ENCODE data around the gene GABARAP. TPM values are rescaled to one million over a fixed set of nuclear protein-coding genes. Genes with fewer than 3 reads are reported as not detected.

The GABARAP gene
- total and polyA plus RNA-seq, 2 of the 13 experiments (the other 11 are each of a cell fraction or from before 2014, with no cell fraction given): 161 to 310 TPM

- TF ChIP-seq BCLAF1 (IDR thresholded peaks at IDR 0.05) (no peak), ZEB1 (IDR thresholded peaks at IDR 0.05; ENCODE audit: insufficient replicate concordance, low read depth) (peak; percentile 12), PPARG (CRISPR knock-in tag; conservative IDR thresholded peaks at IDR 0.05) (peak; percentile 99), REXO4 (CRISPR knock-in tag; IDR thresholded peaks at IDR 0.05; ENCODE audit: borderline replicate concordance) (0 out of 2 replicates have a peak, but pooled peaks have one; percentile 45), ZC3H13 (CRISPR knock-in tag; IDR thresholded peaks at IDR 0.05) (peak; percentile 94), ZNF891 (CRISPR knock-in tag; IDR thresholded peaks at IDR 0.05) (peak; percentile 53), SKIL (CRISPR knock-in tag; IDR thresholded peaks at IDR 0.05; ENCODE audit: borderline replicate concordance) (peak; percentile 48; the same call in 1 of the 2 replicates), ELF3 (CRISPR knock-in tag; IDR thresholded peaks at IDR 0.05) (peak; percentile 9; the same call in 1 of the 2 replicates), FOXA1 (IDR thresholded peaks at IDR 0.05) (no peak), FOXA1 (CRISPR knock-in tag; IDR thresholded peaks at IDR 0.05) (peak; percentile 15; the same call in 1 of the 2 replicates), IRF9 (CRISPR knock-in tag; IDR thresholded peaks at IDR 0.05; ENCODE audit: borderline replicate concordance) (peak; percentile 87; the same call in 1 of the 2 replicates), ZBTB14 (CRISPR knock-in tag; IDR thresholded peaks at IDR 0.05) (no peak), ZNF660 (CRISPR knock-in tag; IDR thresholded peaks at IDR 0.05; ENCODE audit: borderline replicate concordance, low read depth) (no peak), ZNF530 (CRISPR knock-in tag; IDR thresholded peaks at IDR 0.05; ENCODE audit: low read depth) (no peak), FOSL1 (CRISPR knock-in tag; IDR thresholded peaks at IDR 0.05; ENCODE audit: borderline replicate concordance) (peak; percentile 80), ZNF18 (CRISPR knock-in tag; IDR thresholded peaks at IDR 0.05; ENCODE audit: insufficient replicate concordance) (peak; percentile 14), ZNF431 (CRISPR knock-in tag; IDR thresholded peaks at IDR 0.05; ENCODE audit: borderline replicate concordance, low read depth) (no peak), ZMAT3 (CRISPR knock-in tag; conservative IDR thresholded peaks at IDR 0.05) (peak; percentile 70; the same call in 1 of the 2 replicates), SUZ12 (IDR thresholded peaks at IDR 0.05; ENCODE audit: low read depth, low read length) (peak; percentile 81), JUNB (CRISPR knock-in tag; IDR thresholded peaks at IDR 0.05; ENCODE audit: borderline replicate concordance) (peak; percentile 79)
Measured at GRCh38 chr17:7219812-7220592, 22.2 kb downstream of the GABARAP start, which contains the start of the genes ACADVL and DLG4 (continued).
